Activated CD4-positive, alpha-beta T cell treated with anti-CD3 and anti-CD28 coated beads, Interleukin-2, amount 10 ng/mL, durations not matched to agents 24 days and 14 days (primary cell): ENCODE data around the gene LDLRAD3. TPM values are rescaled to one million over a fixed set of nuclear protein-coding genes. Genes with fewer than 3 reads are reported as not detected.
"Not testable (repeated sequence)": the region's sequence is repeated elsewhere in the genome, so short reads cannot be mapped to it uniquely, and the experiment has no call there.

Source experiments
- DNase-seq: peaks from one replicate; pipeline ENCODE4 v3.0.0; 2022
- H3K27ac Mint-ChIP-seq: one replicate; pipeline ENCODE4 v1.8.0; 2022; ENCODE audit warnings: mild to moderate bottlenecking, mixed read lengths
- H3K27me3 Mint-ChIP-seq: one replicate; pipeline ENCODE4 v1.8.0; 2022; ENCODE audit warnings: mixed read lengths
- H3K36me3 Mint-ChIP-seq: one replicate; pipeline ENCODE4 v1.8.0; 2022; ENCODE audit warnings: low read depth, mild to moderate bottlenecking, mixed read lengths
- H3K4me1 Mint-ChIP-seq: one replicate; pipeline ENCODE4 v1.8.0; 2021; ENCODE audit warnings: mixed read lengths
- H3K4me3 Mint-ChIP-seq: one replicate; pipeline ENCODE4 v1.8.0; 2022; ENCODE audit warnings: mild to moderate bottlenecking, moderate library complexity, mixed read lengths
- H3K9me3 Mint-ChIP-seq: one replicate; pipeline ENCODE4 v1.8.0; 2021; ENCODE audit warnings: mixed read lengths
- intact Hi-C: fragments of 100-400 bp; cut with micrococcal nuclease; formaldehyde crosslinking; loops from one replicate; pipeline ENCODE4 v1.15.1; 2023
- total RNA-seq: library from RNA; stranded (reverse); gene quantifications from 2 replicates; pipeline ENCODE4 v1.2.3, GENCODE V29; 2022

The LDLRAD3 gene
- total RNA-seq, 1 donor from 2014 or later: 0.54 TPM

DNA sequence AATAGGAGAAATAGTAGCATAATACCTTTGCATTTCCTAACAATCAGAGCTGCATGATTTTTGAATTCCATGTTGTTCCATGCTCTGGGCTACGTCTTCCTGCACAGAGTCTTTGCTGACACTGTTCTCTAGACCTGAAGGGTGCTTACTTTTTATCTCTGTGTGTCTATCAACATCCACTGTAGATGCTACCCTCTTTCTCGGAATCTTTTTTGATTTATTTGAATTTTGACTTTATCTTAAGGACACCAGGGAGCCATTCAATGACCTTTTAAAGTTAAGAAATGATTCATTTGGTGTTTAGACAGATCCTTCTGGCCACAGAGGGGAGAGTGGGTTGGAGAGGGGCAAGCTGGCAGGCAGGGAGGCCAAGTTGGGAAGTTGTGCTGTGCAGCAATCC is 90.1 kb downstream of the LDLRAD3 start:
- H3K9me3 Mint-ChIP-seq: no peaks in the 10 kb centered on the region
- no peak for DNase-seq
- H3K27me3 Mint-ChIP-seq: no peaks in the 10 kb centered on the region
- intact Hi-C loops: no loop called here
- no peak overlapping the region for H3K4me3 Mint-ChIP-seq
- no peak overlapping the region for H3K27ac Mint-ChIP-seq
- no peaks in the 10 kb centered on the region for H3K4me1 Mint-ChIP-seq
- H3K36me3 Mint-ChIP-seq: no peaks in the 10 kb centered on the region

DNA sequence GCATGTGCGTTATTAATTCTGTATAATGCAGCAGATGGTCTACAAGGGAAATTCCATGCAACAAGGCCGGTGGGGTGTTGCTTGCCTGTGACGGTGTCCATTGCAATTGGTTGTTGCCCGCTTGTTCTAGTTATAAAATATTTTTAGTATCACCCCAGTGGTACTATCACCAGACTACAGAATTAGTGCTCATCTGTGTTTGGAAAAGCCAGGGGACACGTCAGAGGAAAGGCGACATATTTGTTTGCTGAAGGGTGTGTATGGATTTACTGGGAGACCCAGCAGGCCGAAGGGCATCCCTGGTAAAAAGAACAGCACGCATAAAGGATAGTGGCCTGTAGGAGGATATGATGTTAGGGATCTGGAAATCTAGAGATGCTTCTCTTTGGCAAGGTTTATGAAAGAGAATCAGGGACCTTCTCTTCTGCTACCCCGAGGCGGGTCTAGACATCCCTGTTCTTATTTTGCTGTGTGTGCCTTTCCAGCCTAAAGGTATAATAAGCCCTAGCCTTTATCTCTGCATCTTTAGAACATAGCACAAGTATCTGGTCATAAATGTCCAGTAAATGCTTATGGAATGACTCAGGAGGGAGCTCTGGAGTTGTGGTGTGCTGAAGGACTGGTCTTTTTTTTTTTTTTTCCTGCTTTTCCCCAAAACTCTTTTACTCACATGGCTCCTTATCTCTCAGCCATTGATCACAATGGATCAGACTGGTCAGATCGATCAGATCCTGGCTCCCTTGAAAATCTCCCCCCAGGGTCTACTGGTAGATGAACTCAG is 90.9 kb downstream of the LDLRAD3 start:
- Mint-ChIP-seq H3K27me3 (no peaks in the 10 kb centered on the region), H3K4me3 (no peak overlapping the region), H3K9me3 (no peaks in the 10 kb centered on the region)

DNA sequence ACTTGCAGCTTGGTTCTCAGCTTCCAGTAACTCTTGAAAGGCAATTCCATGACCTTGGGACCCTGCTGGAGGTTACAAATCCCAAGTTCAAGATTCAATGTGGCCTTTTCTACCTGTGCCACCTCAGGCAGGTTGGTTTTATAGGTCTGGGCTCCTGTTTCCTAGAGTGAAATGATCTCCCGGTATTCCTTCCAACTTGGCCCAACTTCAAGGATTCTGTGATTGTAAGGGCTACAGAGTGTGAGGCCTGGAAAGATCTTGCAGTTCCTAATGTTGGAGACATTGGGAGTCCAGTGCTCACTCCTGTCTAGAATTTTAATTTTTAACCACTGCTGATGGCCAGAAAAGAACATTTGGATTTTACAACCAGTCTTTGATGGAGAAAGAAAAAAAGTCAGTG is 91.6 kb downstream of the LDLRAD3 start:
- no peaks in the 10 kb centered on the region for H3K27me3 Mint-ChIP-seq
- no peaks in the 10 kb centered on the region for H3K9me3 Mint-ChIP-seq
- no peak overlapping the region for H3K4me3 Mint-ChIP-seq
- intact Hi-C loops: no loop called here
- no peak overlapping the region for H3K27ac Mint-ChIP-seq
- H3K4me1 Mint-ChIP-seq: no peaks in the 10 kb centered on the region
- H3K36me3 Mint-ChIP-seq: no peaks in the 10 kb centered on the region
- DNase-seq: no peak

More for the DNA sequence above, 90.9 kb downstream of the LDLRAD3 start:
- H3K27ac Mint-ChIP-seq: no peak overlapping the region
- intact Hi-C loops: no loop called here
- no peaks in the 10 kb centered on the region for H3K36me3 Mint-ChIP-seq
- no peak for DNase-seq
- no peaks in the 10 kb centered on the region for H3K4me1 Mint-ChIP-seq

DNA sequence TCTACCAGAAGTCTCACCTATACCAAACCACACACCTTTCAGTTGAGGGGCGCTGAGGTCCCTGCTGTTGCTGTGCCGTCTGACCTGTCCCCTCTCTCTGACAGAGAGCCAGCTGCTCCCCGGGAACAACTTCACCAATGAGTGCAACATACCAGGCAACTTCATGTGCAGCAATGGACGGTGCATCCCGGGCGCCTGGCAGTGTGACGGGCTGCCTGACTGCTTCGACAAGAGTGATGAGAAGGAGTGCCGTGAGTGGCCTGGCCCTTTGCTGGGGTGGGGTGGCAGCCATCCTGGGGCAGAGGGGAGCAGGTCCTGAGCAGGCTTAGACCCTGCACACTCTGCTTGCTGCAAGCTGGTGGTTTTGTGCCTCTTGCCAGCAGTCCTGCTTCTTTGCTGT is 92.1 kb downstream of the LDLRAD3 start:
- no peaks in the 10 kb centered on the region for H3K9me3 Mint-ChIP-seq
- H3K4me1 Mint-ChIP-seq: no peaks in the 10 kb centered on the region
- no peak overlapping the region for H3K27ac Mint-ChIP-seq
- no peaks in the 10 kb centered on the region for H3K36me3 Mint-ChIP-seq
- DNase-seq: no peak
- intact Hi-C loops: no loop called here
- no peak overlapping the region for H3K4me3 Mint-ChIP-seq
- H3K27me3 Mint-ChIP-seq: no peaks in the 10 kb centered on the region

DNA sequence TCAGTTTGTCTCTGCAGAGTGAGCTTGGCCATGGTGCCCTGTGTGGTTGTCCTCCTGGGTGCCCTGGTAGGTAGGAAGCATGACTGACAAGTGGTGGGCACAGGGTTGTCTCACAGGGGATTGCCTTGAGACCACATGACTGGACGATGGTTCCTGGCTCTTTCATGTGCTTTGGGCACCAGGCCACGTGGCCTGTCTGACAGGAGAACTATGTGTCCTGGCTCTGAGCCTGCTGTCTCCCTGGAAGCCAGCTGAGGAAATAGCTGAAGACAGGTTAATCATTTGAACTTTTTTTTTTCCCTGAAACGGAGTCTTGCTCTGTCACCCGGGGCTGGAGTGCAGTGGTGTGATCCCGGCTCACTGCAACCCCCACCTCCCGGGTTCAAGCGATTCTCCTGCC is 93.2 kb downstream of the LDLRAD3 start:
- peaks cover 4% of the 10 kb centered on the region for H3K27me3 Mint-ChIP-seq
- H3K27ac Mint-ChIP-seq: no peak overlapping the region
- H3K4me3 Mint-ChIP-seq: no peak overlapping the region
- no peaks in the 10 kb centered on the region for H3K9me3 Mint-ChIP-seq
- H3K4me1 Mint-ChIP-seq: no peaks in the 10 kb centered on the region
- DNase-seq: no peak
- H3K36me3 Mint-ChIP-seq: no peaks in the 10 kb centered on the region
- intact Hi-C loops: no loop called here

DNA sequence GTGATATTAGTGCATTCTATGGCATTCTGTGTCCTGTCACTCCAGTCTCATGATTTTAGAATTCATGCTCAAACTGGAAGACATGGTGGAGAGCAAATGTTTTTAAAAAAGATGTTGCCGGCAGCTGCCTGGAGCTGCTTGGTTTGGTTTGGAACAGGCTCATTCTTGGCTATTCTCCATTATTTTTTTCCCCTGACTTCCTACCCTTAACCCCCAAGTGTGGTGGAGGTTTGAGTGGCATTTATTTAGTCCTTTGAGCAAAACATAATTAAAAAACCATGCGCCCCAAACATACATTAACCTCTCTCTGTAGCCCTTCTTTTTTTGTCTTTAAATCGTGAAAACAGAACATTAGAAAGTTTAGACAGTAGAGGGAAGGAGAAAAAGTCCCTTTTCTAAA is 94.7 kb downstream of the LDLRAD3 start:
- no peak for DNase-seq
- Mint-ChIP-seq H3K9me3 (no peaks in the 10 kb centered on the region), H3K4me3 (no peak overlapping the region), H3K27me3 (peaks cover 4% of the 10 kb centered on the region), H3K27ac (no peak overlapping the region), H3K4me1 (no peaks in the 10 kb centered on the region), H3K36me3 (no peaks in the 10 kb centered on the region)
- intact Hi-C loops: no loop called here

DNA sequence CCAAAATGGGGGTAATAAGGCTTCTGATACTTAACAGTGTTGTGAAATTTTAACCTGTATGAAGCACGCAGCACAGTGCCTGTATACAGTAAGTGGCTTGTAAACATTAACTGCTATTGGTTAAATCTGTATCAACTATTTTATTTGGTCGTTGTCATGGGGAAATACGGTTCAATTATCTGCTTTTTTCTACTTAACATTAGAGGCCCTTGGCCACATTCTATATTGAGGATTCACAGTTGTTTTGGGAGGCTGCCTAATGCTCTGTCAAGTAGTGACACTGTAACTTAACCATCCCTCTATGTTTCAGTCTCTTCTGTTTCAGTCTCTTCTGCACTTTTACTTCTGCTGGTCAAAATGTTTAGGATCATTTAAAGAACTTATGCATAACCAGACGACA is 95.6 kb downstream of the LDLRAD3 start:
- DNase-seq: no peak

DNA sequence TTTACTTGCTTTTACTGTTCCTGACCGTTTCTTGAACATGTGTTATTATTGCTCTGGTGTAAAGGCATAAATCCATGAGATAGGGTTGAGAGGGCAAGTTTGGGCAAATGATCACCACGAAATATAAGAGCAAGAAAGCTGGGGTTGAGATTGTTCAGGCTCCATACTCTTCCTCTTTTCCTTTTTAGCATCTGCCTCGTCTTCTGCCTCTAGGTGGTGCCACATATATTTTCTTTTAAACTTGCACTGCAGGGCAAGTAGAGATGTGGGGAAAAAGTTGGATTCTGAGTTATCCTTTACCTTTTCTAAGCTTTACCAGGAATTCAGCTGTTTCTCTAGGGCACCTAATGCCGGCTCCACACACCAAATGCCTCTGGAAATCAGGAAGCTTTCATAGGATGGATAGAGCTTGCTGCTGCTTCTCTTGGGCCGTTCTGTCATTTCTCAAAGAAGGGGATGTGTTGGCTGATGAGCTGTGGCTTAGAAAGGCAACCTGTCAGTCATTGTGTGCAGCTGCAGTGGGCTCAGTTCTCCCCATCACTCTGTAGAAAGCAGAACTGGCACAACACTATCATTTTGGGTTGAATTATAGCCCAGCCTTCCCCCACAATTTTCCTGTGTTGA is 98.2 kb downstream of the LDLRAD3 start:
- Mint-ChIP-seq H3K4me3 (no peak overlapping the region), H3K9me3 (no peaks in the 10 kb centered on the region), H3K4me1 (no peaks in the 10 kb centered on the region), H3K27ac (no peak overlapping the region), H3K27me3 (peaks cover 4% of the 10 kb centered on the region), H3K36me3 (no peaks in the 10 kb centered on the region)
- intact Hi-C loops: loop anchor here (5.0 kb wide), 1 partner anchor 225 kb away; no protein-coding TSS in a partner anchor
- DNase-seq: no peak

More for the DNA sequence above, 95.6 kb downstream of the LDLRAD3 start:
- intact Hi-C loops: no loop called here
- Mint-ChIP-seq H3K27ac (no peak overlapping the region), H3K4me1 (no peaks in the 10 kb centered on the region), H3K9me3 (no peaks in the 10 kb centered on the region), H3K4me3 (no peak overlapping the region), H3K36me3 (no peaks in the 10 kb centered on the region), H3K27me3 (peaks cover 4% of the 10 kb centered on the region)

DNA sequence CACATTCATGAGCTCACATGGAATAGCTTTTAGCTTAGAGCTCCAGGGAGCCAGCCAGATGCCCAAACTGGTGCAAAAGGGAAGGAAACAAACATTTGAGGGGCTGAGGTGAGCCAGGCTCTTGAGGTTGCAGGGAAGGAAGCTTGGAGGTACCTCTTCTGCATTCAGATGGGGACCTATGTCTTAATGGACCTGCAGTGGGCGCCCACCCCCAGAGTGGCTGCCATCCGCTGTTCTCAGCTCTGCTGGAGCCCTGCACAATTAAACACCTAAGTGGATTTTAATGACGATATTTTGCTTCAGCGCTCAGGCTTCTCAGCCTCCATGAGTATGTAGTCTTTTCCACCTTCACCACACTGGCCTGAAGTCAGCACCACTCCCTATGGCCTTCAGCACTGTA is 100.8 kb downstream of the LDLRAD3 start:
- no peaks in the 10 kb centered on the region for H3K36me3 Mint-ChIP-seq
- intact Hi-C loops: loop anchor here (5.0 kb wide), 1 partner anchor 223 kb away; no protein-coding TSS in a partner anchor
- DNase-seq: no peak

DNA sequence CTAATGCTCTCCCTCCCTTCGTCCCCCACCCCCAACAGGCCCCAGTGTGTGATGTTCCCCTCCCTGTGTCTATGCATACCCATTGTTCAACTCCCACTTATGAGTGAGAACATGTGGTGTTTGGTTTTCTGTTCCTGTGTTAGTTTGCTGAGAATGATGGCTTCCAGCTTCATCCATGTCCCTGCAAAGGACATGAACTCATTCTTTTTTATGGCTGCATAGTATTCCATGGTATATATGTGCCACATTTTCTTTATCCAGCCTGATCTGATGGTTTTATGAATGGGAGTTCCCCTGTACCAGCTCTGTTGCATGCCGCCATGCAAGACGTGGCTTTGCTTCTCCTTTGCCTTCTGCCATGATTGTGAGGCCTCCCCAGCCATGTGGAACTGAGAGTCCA is 102.1 kb downstream of the LDLRAD3 start:
- H3K4me3 Mint-ChIP-seq, H3K27me3 Mint-ChIP-seq, H3K9me3 Mint-ChIP-seq, H3K36me3 Mint-ChIP-seq, H3K27ac Mint-ChIP-seq, intact Hi-C loops, H3K4me1 Mint-ChIP-seq, DNase-seq: not testable (repeated sequence)

More for the DNA sequence above, 100.8 kb downstream of the LDLRAD3 start:
- no peaks in the 10 kb centered on the region for H3K9me3 Mint-ChIP-seq
- no peak overlapping the region for H3K27ac Mint-ChIP-seq
- no peak overlapping the region for H3K4me3 Mint-ChIP-seq
- H3K4me1 Mint-ChIP-seq: no peaks in the 10 kb centered on the region
- peaks cover 7% of the 10 kb centered on the region for H3K27me3 Mint-ChIP-seq

DNA sequence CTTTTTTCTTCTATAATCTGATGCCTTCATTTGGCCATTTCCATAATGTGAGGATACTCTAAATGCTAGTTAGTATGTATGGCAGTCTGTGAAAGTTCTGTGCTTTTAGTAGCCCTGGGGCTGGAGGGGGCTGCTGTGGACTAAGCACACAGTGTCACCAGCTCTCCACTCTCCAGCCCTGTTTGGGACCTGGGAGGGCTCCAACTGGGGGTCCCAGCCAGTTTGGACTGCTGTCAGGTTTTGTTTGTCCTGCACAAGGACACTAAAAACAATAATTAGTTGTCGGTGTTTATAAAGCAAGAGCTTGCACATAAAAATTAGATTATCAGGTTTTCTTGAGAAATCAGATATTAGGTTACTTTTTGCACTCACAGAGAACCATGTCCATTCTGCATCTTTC is 103.1 kb downstream of the LDLRAD3 start:
- intact Hi-C loops: no loop called here
- Mint-ChIP-seq H3K27ac (no peak overlapping the region), H3K4me3 (no peak overlapping the region), H3K27me3 (peaks cover 4% of the 10 kb centered on the region), H3K36me3 (no peaks in the 10 kb centered on the region), H3K4me1 (no peaks in the 10 kb centered on the region), H3K9me3 (no peaks in the 10 kb centered on the region)
- no peak for DNase-seq

DNA sequence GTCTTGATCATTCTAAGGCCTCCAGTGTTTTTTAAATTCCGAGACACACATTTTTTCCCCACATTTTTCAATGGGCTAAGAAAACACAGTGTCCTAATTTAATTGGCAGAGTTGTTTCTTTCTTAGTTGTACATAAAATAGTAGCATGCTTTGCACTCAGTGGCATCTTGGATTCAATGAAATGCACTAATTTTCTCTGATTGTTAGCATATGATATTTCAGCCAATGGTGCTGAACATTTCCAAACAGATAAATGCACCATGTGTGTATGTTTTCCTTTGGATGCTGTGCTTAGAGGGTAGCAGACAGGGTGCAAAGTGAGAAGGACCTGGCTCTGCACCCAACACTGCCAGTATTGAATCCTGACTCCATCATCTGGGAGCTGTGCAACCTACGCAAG is 103.5 kb downstream of the LDLRAD3 start:
- DNase-seq: no peak
- intact Hi-C loops: no loop called here
- no peaks in the 10 kb centered on the region for H3K4me1 Mint-ChIP-seq
- peaks cover 3% of the 10 kb centered on the region for H3K27me3 Mint-ChIP-seq
- no peak overlapping the region for H3K4me3 Mint-ChIP-seq
- H3K9me3 Mint-ChIP-seq: no peaks in the 10 kb centered on the region
- no peaks in the 10 kb centered on the region for H3K36me3 Mint-ChIP-seq
- H3K27ac Mint-ChIP-seq: no peak overlapping the region

DNA sequence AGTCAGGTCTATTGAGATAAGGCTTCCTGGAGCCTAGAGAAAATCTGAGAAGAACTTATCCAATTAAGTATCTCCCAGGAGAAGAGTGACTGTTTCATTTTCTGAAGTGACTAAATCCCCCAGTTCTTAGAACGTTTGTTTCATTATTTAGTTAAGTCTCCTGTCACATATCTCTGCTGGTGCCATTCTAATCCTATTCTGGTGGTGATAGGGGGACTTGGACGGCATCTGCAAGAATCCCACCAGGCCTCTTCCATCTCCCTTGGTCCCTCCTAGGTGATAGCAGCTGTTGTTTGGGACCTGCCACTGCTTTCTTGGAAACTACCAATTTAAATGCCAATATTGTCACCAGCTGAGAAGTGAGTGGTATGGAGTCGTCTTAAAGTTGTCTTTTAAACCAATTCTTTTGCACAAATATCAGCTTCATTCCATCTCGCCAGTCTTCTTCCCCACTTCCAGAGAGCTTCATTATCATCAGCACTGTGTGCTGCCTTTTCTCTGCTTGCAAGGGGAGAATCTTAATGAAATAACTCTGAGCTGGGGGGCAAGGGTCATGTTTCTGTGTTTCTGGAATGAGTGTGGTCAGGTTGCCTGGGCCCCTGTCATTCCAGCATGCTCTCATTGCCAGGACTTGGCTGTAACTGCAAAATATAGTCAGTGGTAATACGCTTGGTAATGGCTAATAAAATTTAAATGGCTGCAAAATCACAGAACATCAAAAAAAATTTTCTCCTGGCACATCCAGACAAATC is 104.8 kb downstream of the LDLRAD3 start:
- no peak overlapping the region for H3K27ac Mint-ChIP-seq
- no peak overlapping the region for H3K4me3 Mint-ChIP-seq
- no peaks in the 10 kb centered on the region for H3K36me3 Mint-ChIP-seq
- intact Hi-C loops: no loop called here
- no peak for DNase-seq
- H3K9me3 Mint-ChIP-seq: no peaks in the 10 kb centered on the region
- no peaks in the 10 kb centered on the region for H3K4me1 Mint-ChIP-seq
- H3K27me3 Mint-ChIP-seq: peaks cover 3% of the 10 kb centered on the region
